T-helper 2 cell treated with Interferon-gamma antibody and Interleukin-4, amounts not matched to agents 5 μg/mL and 100 μg/mL, for 36 hours (primary cell): ENCODE results near the gene SPRY4.

Experiments
- DNase-seq: peaks from one replicate; pipeline ENCODE4 v3.0.0; 2021; ENCODE audit warnings: low spot score
- H3K27ac Mint-ChIP-seq: one replicate; pipeline ENCODE4 v1.8.0; 2021; ENCODE audit warnings: mild to moderate bottlenecking, mixed read lengths
- H3K27me3 Mint-ChIP-seq: one replicate; pipeline ENCODE4 v1.8.0; 2021; ENCODE audit warnings: low read depth, mixed read lengths
- H3K36me3 Mint-ChIP-seq: one replicate; pipeline ENCODE4 v1.8.0; 2021; ENCODE audit warnings: low read depth, mixed read lengths
- H3K4me1 Mint-ChIP-seq: one replicate; pipeline ENCODE4 v1.8.0; 2021; ENCODE audit warnings: low read depth, mixed read lengths
- H3K4me3 Mint-ChIP-seq: one replicate; pipeline ENCODE4 v1.8.0; 2022; ENCODE audit warnings: mild to moderate bottlenecking, moderate library complexity, mixed read lengths
- H3K9me3 Mint-ChIP-seq: one replicate; pipeline ENCODE4 v1.8.0; 2021; ENCODE audit warnings: mixed read lengths

SPRY4 gene

DNA sequence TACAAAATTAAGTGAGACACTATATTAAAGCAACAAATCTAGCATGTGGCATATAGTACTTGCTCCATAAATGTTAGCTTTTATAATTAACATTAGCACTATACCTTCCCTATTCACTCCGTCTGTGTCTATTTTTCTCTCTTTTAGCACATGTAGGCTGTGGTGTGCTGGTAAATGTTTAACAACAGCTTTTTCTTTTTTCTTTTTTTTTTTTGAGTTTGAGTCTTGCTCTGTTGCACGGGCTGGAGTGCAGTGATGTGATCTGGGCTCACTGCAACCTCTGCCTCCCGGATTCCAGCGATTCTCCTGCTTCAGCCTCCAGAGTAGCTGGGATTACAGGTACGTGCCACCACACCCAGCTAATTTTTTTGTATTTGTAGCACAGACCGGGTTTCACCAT lies 62.1 kb downstream of the SPRY4 start:
- DNase-seq = no peak
- Mint-ChIP-seq H3K27ac (no peak overlapping the region), H3K27me3 (peaks cover 10% of the 10 kb centered on the region), H3K9me3 (no peaks in the 10 kb centered on the region), H3K4me3 (no peak overlapping the region), H3K36me3 (no peaks in the 10 kb centered on the region), H3K4me1 (no peaks in the 10 kb centered on the region)
